Stomach smooth muscle (tissue), 2 donors: ENCODE data around the gene LRRC8D.
A peak's percentile ranks its signal among the peaks of the same experiment; 100 is the strongest.

Experiments
- H3K27ac ChIP-seq: one replicate; pipeline ENCODE4 v1.7.0; 2013; ENCODE audit warnings: mild to moderate bottlenecking, low read length, inconsistent platforms
- H3K27me3 ChIP-seq, 2 donors: one replicate each; pipeline ENCODE4 v1.7.0; 2013; ENCODE audit warnings: low read length in 2 of 2; ENCODE audit not compliant: insufficient read depth in 2 of 2, control insufficient read depth in 1 of 2
- H3K36me3 ChIP-seq, 2 donors: one replicate each; pipeline ENCODE4 v1.7.0; 2013; ENCODE audit warnings: low read length in 2 of 2; ENCODE audit not compliant: control insufficient read depth in 2 of 2, insufficient read depth in 2 of 2
- H3K4me1 ChIP-seq: one replicate; pipeline ENCODE4 v1.7.0; 2013; ENCODE audit warnings: low read length; ENCODE audit not compliant: control insufficient read depth, insufficient read depth
- H3K4me3 ChIP-seq, 2 donors: one replicate each; pipeline ENCODE4 v1.7.0; 2013; ENCODE audit warnings: low read length in 2 of 2
- H3K9ac ChIP-seq, 2 donors: one replicate each; pipeline ENCODE4 v1.7.0; 2013; ENCODE audit warnings: low read length in 2 of 2, mild to moderate bottlenecking in 1 of 2
- H3K9me3 ChIP-seq, 2 donors: one replicate each; pipeline ENCODE4 v1.7.0; 2013; ENCODE audit warnings: low read length in 2 of 2; ENCODE audit not compliant: control insufficient read depth in 2 of 2
- donor health status: healthy.
- donor health status: Pancreatic carcinoma.

LRRC8D gene

DNA sequence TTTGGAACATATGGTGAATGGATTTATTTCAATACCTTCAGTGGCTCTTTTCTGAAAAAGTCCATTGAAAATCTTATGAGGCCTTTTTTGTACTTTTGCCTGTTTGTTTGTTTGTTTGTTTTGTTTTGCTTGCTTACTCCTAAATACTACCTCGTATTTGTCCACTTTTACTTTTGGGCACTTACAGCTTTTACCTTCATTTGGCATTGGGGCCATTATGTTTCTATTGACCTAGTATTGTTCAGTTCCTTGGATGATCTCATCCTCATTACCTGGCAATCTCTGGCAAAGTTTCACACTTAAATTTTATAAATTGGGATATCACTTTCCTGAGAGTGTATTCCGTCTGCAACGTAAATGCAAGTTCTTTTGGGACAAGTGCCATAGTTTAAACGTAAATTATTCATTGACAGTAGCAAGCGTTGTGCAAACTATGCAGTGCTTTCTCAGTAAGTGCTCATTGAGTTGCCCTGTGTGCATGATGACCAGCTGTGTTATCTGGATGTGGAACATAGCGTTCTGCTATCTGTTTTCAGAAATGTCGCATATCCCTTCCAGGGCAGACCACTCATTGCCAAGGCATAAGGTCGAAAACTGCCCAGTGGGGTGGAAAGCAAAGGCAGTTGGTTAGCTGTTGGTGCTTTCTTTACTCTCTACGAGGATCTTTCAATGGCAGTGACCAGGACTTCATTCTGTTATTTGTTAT lies 51.1 kb downstream of the LRRC8D start:
- Histone ChIP-seq H3K27ac (no peak overlapping the region), H3K9ac (no peak overlapping the region), H3K9me3 (no peaks in the 10 kb centered on the region), H3K27me3 (no peaks in the 10 kb centered on the region), H3K4me3 (no peak overlapping the region), H3K4me1 (no peaks in the 10 kb centered on the region), H3K36me3 (peaks cover 0 to 4% of the 10 kb centered on the region in 2 donors)

DNA sequence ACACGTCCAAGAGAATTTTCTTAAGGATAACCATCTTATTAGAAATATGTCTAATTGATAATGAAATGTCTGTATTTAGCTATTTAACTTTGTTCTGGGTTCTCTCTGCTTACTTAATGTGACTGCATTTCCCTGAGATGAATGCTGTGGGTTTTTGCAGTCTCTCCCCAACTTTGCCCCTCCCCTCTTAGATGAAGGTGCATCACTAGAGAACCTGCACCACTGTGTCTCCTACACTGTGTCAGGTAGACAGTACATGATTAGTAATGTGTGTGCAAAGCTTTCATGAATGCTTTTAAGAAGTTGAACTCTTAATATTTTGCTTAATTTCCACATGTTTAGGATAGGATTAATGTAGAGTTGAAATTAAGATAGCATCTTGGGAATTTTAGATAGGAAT lies 51.7 kb downstream of the LRRC8D start:
- Histone ChIP-seq H3K4me1 (no peaks in the 10 kb centered on the region), H3K9me3 (no peaks in the 10 kb centered on the region), H3K27ac (no peak overlapping the region), H3K9ac (no peak overlapping the region), H3K27me3 (no peaks in the 10 kb centered on the region), H3K4me3 (no peak overlapping the region), H3K36me3 (peaks cover 0 to 4% of the 10 kb centered on the region in 2 donors)

DNA sequence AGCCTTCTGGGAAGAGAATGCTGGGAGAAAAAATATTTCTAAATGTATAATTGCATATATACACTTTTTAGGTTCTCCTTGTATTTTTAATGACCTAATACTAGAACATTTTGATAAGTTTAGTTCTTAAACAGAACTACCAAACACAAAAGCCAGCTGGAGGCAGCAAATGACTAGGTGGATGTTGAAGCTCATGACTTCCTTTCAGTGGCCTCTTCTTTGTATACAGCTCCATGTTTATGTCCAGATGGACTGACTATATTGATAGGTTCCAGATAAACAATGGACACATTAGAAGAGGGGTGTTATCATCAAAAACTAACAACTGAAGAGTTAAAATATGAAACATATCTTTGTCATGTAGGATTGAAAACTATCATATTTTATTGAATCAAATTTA lies 52.5 kb downstream of the LRRC8D start:
- Histone ChIP-seq H3K27ac (no peak overlapping the region), H3K4me3 (no peak overlapping the region), H3K9ac (no peak overlapping the region), H3K36me3 (peaks cover 0 to 4% of the 10 kb centered on the region in 2 donors), H3K9me3 (no peaks in the 10 kb centered on the region), H3K27me3 (no peaks in the 10 kb centered on the region), H3K4me1 (no peaks in the 10 kb centered on the region)

DNA sequence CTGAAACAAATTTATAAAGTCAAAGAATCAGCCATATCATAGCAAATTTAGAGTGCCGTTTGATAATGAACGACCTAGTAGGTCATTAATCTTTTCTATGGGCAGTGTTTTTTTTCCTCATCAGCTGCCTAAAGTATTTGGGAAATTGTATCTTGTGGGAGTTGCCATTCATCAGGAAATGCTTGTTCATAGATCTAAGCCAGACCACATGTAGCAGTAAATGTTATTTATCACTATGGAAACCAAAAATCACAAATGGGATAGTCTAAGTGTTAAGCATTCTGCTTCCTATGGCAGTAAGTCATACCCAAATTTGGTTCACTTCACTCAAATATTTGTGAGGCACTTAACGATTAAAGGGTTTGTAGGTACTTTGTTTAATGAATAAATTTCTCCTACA lies 52.9 kb downstream of the LRRC8D start:
- Histone ChIP-seq H3K4me3 (no peak overlapping the region), H3K27ac (no peak overlapping the region), H3K36me3 (peaks cover 0 to 4% of the 10 kb centered on the region in 2 donors), H3K4me1 (no peaks in the 10 kb centered on the region), H3K9me3 (no peaks in the 10 kb centered on the region), H3K9ac (no peak overlapping the region), H3K27me3 (no peaks in the 10 kb centered on the region)

DNA sequence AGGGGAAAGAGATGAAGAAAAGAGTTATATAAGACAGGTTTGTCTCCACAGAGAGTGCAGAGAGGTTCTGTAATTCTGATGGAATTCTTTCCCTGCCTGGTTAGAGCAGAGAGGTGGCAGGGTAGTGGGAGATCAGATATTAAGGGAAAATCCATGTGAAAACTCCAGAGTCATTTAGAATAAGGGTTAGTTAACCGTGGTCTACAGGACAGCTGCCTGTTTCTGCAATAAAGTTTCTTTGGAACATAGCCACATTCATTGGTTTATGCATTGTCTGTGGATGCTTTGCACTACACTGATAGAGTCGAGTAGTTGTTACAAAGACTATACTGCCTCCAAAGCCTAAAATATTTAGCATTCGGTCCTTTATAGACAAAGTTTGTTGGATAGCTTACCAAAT lies 55.6 kb downstream of the LRRC8D start:
- no peak overlapping the region for H3K27ac ChIP-seq
- H3K9ac ChIP-seq: no peak overlapping the region
- peaks cover 0 to 4% of the 10 kb centered on the region in 2 donors for H3K36me3 ChIP-seq
- no peak overlapping the region for H3K4me3 ChIP-seq
- H3K4me1 ChIP-seq: no peaks in the 10 kb centered on the region
- H3K9me3 ChIP-seq: no peaks in the 10 kb centered on the region
- no peaks in the 10 kb centered on the region for H3K27me3 ChIP-seq

DNA sequence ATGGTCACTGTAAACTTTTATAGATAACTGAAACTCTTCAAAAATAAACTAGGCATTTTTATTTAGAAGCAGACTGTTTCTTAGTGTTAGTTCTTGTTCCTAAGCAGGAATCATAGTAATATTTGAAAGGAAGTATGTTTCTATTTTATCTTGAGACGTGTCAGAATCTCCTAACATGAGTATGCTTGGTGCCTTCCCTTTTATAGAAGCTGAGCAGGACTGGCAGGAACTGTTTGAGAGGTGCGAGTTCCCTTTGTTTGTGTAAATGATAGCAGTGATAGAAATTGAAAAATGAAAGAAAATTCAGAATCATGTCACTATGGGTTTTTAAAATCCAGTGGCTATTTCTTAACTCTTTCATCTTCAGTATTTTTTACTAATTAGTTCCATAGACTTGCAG lies 56.9 kb downstream of the LRRC8D start:
- H3K27ac ChIP-seq: no peak overlapping the region
- no peaks in the 10 kb centered on the region for H3K9me3 ChIP-seq
- no peaks in the 10 kb centered on the region for H3K4me1 ChIP-seq
- no peak overlapping the region for H3K9ac ChIP-seq
- no peak overlapping the region for H3K4me3 ChIP-seq
- no peaks in the 10 kb centered on the region for H3K36me3 ChIP-seq
- H3K27me3 ChIP-seq: no peaks in the 10 kb centered on the region

DNA sequence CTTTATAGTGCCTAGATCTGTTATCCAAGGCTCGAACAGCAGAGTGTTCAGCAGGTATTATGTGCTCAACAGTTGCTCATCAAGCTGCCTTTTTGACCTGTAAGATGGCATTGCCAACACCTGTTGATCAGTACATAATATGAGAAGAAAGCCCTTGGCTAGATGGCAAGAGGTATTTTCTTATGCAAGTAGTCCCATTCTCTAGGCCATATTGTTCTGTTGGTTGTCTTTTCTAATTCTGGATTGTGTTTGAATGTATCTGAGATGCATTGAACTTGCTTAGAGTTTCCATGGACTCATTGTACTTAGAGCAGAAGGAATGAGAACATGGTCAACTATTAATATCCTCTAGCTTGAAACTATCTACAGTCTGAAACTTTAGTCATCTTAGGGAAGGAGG lies 57.4 kb downstream of the LRRC8D start:
- no peaks in the 10 kb centered on the region for H3K9me3 ChIP-seq
- H3K36me3 ChIP-seq: no peaks in the 10 kb centered on the region
- no peaks in the 10 kb centered on the region for H3K27me3 ChIP-seq
- no peaks in the 10 kb centered on the region for H3K4me1 ChIP-seq
- H3K4me3 ChIP-seq: peak overlapping the region in 1 of 2 donors; percentile 31
- no peak overlapping the region for H3K27ac ChIP-seq
- no peak overlapping the region for H3K9ac ChIP-seq

DNA sequence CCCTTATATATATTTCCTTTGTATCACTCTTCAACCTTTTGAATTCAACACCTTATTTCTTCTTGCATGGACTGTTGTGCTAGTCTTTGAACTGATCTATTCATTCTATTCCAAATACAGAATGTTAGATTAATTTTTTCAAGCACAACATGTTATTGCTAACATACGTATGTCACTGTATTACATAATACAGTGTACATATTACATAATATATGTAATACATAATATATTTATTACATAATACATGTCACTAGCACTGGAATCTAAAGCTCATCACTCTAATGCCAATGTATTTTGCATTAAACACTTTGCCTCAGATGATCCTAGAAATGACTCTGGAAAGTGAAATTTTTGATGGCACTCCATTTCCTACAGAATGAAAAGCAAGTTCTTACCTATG lies 59.8 kb downstream of the LRRC8D start:
- Histone ChIP-seq H3K27ac (no peak overlapping the region), H3K36me3 (no peaks in the 10 kb centered on the region), H3K27me3 (no peaks in the 10 kb centered on the region), H3K9me3 (no peaks in the 10 kb centered on the region), H3K4me1 (no peaks in the 10 kb centered on the region), H3K9ac (no peak overlapping the region), H3K4me3 (no peak overlapping the region)

DNA sequence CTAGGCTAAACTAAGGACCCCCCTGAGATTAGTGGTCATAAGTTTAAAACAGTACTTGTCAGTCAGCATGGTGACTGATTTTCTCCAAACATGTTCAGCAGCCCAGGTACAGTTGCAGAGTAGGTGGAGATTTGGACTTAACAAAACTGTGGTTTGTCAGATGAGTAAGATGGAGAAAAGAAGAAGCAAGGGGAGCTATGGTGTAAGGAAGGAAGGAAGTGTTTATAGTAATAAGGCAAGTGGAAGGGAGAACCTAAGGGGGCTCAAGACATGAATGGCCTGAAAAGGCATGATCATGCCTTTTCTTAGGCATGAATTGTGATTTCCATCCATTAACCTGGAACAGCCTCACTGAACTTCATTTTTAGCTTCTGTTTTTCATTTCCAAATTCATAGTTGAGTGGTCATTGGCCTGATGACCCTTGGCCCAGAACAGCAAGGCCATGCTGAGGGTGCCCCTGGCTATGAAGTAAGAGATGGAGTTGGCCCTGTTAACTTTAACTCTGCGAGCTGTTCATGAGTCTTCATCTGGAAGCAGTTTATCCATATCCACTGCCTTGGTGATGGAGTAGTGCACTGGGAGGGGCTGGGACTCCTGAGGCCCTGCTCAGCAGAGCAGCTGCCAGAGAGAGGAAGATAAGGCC lies 60.7 kb downstream of the LRRC8D start:
- Histone ChIP-seq H3K9ac (no peak overlapping the region), H3K9me3 (no peaks in the 10 kb centered on the region), H3K36me3 (no peaks in the 10 kb centered on the region), H3K4me3 (no peak overlapping the region), H3K4me1 (no peaks in the 10 kb centered on the region), H3K27ac (no peak overlapping the region), H3K27me3 (no peaks in the 10 kb centered on the region)

DNA sequence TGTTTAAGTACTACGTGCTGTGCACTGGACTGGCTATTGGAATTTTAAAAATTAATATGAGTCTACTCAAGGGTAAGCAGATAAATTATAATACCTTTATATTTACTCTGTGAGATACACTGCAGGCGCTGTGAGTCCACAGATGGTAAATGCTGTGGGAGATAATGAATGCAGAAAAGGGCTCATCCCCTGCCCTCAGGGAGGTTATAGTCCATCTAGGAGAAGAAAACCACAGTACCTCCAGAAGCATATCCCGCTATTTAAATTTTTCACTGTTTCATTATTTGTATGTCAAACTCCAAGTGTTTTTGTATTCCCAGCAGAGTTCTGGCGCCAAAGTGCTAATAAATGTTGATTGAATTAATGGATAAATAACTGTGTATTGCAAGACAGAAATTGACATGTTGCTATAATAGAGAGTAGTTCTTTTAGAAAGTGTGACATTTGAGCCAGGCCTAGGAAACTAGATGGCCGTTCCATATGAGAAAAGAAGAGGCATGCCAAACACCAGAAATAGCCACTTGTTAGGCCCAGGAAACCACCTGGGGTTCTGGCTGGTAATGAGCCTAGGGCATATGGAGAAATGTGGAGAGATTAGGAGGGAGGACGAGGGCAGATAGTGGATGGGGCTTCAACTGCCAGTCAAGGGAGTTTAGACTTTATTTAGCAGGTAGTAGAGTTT lies 61.7 kb downstream of the LRRC8D start:
- H3K4me3 ChIP-seq: no peak overlapping the region
- no peaks in the 10 kb centered on the region for H3K27me3 ChIP-seq
- H3K4me1 ChIP-seq: no peaks in the 10 kb centered on the region
- H3K9ac ChIP-seq: no peak overlapping the region
- no peaks in the 10 kb centered on the region for H3K36me3 ChIP-seq
- no peak overlapping the region for H3K27ac ChIP-seq
- H3K9me3 ChIP-seq: no peaks in the 10 kb centered on the region

DNA sequence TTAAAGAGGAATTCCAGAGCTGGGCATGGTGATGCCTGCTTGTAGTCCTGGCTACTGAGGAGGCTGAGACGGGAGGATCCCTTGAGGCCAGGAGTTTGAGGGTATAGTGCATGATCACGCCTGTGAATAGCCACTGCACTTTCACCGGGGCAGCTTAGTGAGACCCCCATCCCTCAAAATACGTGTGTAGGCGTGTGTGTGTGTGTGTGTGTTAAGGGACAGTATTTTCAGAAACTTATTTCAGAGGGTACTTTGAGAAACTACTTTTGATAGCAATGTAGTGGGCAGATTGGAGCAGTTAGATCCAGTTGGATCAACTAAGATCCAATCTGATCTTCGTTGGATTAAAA lies 62.2 kb downstream of the LRRC8D start:
- Histone ChIP-seq H3K27ac (no peak overlapping the region), H3K4me3 (no peak overlapping the region), H3K27me3 (no peaks in the 10 kb centered on the region), H3K9me3 (no peaks in the 10 kb centered on the region), H3K9ac (no peak overlapping the region), H3K36me3 (no peaks in the 10 kb centered on the region), H3K4me1 (no peaks in the 10 kb centered on the region)
